T1000 (cell line): Measurements from ENCODE around the gene LARGE1.

Source experiments
- DNase-seq: peaks from one replicate; lab custom pipeline; 2025; ENCODE audit warnings: mixed read lengths; lab: John Stamatoyannopoulos, UW

Gene LARGE1

DNA sequence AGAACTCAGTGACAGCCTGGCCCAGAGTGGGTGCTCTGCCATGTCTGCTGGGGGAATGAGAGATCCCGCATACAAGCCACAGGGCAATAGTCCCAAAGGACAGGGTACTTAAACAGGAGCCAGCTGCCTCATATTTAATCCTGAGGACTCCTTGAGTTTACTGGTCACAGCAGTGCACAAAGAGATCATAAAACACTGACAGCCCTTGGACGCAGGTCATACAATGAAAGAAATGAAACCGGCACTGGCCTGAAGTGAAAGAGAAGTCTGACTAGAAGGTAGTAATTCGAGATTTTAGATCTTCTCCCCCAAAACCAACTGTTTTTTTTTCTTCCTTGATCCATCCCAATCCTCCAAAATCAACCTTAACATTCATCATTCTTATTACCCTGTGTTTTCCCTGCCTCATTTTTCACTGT, 562.3 kb downstream of the LARGE1 start:
- DNase-seq: no peak

DNA sequence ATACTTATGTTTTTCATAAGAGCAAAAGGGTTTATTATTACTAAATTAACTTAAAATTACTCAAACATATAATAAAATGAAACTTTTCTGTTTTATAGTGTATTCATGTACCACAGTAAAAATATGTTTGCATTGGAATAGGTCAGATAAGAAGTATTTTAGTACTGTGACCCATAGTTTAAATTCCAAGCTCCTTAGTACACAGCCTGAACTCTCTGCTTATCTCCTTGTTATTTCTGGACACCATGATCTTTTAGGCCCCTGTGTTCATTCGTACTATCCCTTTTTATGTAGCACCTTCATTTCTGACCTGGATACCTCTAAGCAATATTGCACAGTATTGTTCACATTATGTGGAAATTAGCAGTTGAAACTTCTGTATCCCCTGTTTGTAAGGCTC, 565.3 kb downstream of the LARGE1 start:
- no peak for DNase-seq

DNA sequence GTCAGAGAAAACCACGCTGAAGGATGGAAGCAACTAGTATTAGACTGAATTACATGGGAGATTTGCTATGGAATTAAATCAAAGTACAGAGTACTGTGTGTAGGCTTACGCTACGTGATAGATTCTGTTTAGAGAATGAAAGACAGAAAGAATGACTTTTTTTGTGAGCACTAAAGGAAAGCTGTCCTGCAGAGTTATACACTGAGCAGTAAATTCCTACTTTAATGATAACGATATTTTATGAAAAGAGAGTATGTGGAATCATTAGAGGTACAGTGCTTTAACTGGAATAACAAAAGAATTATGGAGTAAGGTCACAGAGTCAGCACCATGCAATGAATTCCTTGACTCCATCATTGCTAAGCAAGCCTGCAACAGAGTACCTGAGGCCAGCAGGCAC, 566.8 kb downstream of the LARGE1 start:
- no peak for DNase-seq

DNA sequence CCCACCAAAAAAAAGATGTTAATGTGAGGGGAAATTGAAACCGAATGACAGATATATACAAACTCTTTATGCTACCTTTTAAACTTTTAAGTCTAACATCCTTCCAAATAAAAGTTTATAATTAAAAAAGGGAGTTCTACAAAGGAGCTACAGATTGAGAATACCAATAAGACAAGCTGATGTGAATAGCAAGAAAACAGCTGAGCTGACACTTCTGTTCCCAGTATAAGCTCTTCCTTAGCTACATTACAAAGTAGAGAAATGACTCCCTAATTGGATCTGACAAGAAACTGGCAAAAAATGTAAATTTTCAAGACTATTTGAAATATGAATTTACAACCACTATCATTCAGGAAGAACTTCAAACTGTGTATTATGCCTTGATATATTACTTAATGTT, 567.5 kb downstream of the LARGE1 start:
- DNase-seq: no peak

DNA sequence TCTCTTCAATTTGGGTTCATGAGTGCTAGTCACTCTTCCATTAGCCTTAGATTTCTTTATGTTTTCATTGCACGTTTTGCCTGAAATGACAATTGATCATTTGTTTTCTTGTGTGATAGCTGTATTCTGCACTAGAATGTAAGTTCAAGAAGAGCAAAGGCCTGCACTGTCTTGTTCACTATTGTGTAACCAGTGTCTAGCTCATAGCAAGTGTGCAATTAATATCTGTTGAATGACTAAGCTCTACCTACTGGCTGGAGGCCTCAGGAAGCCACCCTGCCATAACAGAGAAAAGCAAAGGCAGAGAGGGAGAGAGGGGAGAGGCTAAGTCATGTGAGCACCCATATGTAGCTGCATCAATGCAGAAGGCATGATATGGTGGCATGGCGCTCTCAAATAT, 569.3 kb downstream of the LARGE1 start:
- no peak for DNase-seq

DNA sequence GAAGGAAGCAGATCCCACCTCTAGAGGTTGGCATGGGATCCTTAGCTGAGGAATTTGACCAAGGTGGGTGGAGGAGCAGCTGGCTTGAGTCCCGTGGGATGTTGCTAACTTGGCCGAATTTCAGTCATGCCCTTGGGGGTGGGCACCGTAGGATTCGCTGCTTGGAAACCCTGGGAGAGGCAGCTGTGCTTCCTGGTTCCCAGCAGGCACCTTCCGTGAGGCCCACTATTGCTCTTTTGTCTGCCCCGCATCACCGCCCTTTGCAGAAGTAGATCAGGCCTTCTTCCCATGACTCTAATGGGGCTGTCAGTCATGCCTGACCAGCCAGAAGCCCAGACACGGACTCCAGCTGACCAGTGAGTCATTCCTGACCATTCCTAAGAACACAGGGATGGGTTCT, 569.8 kb downstream of the LARGE1 start:
- no peak for DNase-seq

DNA sequence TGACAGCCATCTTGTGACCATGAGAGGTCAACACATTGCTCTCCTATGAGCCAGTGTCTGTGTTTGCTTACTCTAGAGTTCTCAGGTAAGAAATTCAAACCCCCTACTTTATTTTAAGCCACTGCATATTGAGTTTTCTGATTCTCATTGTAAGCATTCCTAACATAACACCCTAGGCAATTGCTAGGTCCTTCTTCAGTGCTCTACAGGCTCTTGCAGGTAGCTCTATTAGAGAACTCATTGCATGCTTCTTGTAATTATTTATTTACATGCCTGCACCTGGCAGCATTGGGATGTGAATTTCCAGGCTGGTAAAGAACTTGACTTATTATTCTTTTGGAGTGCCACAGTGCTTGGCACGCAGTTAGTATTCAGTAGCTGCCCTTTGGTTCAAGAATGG, 573.3 kb downstream of the LARGE1 start:
- DNase-seq: no peak

DNA sequence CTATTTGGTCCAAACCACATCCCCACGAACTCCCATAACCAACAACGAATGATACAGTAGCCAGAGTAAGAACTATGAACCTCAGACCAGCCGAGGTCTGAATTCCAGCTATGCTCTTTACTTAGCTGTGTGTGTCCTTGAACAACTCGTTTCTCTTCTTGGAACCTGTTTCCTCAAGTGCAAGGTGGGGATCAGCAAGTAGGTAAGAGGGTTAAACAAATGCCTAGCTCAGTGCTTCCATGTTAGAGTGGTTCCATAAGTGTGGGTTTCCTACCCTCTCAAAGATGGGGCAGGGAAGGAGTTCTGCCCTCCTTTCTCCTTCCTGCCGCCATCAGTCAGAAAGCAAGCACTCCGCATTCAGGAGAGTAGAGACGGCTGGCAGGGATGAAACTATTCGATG, 578.7 kb downstream of the LARGE1 start:
- DNase-seq: no peak

DNA sequence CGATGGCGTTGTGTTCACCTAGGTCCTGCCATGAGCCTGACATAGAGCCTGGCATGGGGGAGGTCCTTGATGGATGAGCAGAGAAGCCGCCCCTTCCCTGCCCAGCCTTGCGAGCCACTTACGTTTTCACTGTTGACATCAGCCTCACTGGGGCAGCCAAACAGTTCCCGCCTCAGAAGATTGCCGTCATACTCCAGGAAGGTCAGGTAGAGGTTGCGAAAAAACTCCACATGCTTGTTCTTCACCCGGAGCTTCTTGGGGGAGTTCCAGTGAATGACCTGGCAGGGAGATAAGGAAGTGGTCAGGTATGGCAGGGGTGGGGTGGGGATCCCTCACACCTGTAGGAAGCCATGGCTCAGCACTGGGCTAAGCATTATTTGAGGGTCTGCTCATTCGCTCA, 582.8 kb downstream of the LARGE1 start:
- no peak for DNase-seq

DNA sequence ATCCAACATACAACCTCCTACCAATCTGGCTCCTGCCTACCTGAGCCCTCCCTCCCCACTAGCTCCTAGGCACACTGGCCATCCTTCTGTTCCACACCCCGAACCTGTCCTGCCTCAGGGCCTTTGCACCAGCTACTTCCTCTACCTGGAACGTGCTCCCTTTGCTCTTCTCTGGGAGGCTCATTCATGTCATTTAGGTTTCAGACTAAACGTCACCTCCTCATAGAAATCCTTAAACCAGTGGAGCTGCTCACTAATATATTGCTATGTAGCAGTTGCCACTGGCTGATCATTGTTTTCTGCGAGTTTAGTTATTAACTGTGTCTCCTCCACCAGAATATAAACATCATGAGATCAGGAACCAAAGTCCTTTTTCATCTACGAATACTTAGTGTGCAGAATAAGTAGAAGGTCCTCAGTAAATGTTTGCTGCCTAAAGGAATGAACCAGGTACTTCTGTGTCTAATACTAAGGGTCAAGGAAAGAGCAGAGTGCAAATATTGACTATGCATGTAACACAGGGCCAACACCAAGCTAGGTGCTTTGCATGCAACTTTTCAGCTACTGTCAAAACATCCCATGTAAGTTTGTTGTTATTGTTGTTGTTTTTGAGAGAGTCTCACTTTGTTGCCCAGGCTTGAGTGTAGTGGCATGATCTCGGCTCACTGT, 584.5 kb downstream of the LARGE1 start:
- no peak for DNase-seq

DNA sequence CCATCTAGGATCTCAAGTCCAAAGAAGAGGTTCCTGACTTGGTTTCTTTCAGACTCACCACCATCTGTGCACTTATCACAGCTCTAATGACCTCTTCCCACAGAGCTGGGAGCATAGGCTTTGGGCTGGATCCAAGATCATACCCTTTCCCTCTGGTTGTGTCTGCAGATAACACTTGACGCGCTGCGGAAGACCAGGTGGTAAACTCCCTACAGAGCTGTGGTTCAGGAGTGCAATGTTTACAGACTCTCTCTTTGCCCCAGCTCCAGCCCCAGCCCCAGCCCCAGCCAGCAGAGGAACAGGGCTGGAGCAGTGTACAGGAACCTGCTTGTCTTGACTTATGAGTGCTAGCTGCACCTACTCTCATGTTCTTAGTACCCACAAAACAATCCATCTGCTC, 587.7 kb downstream of the LARGE1 start:
- DNase-seq: no peak

DNA sequence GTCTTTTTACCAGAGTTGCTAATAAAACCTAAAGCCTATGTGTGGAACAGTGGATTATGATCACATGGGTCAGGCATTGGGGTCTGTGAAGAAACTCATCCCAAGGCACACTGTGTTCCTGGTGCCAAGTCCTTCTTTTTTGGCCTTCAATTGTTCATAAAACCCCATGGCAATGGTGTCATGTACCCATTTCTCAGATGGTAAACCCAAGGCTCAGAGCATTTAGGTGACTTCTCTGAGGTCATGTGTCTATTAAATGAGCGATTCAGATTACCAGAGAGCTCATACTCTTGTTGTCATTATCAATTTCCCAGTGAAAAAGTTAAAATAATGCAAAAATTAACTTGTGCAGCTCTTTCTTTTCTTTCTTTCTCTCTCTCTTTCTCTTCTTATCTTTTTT, 589.3 kb downstream of the LARGE1 start:
- no peak for DNase-seq

DNA sequence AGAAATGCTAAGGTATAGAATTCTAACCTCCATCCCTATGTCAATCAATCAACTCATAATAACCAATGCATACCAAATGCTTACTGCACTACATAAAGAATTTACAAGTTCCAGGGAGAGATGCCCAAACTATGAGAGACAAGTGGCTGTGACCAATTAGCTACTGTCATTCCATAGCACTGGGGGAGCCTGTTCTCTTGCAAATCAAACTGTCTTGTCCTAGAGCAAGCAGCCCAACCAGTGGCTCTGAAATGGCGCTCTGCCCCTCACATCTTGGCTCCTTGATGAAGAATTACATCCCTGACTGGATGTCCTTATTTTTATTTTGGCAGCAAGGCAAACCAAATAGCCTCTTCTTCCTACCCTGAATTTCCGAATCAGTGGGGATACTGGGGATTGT, 589.7 kb downstream of the LARGE1 start:
- DNase-seq: no peak

DNA sequence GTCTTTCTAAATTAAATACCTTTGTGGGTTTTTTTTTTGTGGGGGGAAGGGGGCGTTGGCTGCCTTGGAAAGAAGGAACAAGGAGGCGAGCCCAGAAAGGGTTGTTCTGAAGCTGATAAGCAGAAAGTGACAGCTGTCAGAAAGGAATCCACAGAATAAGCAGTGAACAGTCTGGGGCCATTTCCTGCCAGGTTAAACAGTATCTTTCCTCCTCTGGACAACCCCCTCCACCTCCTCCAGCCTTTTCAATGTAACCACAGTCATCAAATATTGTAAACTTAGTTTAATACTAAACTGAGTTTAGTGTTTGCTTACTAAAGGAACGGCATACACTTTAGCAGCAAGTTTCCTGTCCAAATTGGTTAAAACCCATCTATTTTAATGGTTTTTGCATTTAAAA, 590.9 kb downstream of the LARGE1 start:
- no peak for DNase-seq

DNA sequence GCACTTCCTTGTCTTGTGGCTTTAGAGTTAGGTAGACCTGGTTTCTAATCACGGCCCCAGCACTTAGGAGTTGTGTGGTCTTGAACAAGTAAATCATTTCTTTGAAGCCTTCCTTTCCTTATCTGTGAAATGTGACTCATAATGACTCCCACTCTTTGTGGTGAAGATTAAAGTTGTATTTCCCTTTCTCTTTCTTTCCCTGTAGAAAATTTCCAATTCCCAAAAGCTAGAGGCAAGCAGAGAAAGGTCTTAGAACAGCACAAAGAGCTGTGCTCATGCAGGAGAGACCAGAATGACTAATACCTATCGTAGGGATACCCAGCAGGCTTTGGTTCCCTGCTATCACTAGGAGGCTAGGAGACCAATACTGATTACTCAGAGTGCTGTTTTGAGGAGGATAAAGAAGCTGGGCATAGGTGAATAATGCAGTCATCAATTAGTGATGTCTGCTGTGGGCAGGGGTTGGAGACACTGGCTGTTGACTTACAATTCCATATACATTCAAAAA, 591.4 kb downstream of the LARGE1 start:
- peak; percentile 42 for DNase-seq

DNA sequence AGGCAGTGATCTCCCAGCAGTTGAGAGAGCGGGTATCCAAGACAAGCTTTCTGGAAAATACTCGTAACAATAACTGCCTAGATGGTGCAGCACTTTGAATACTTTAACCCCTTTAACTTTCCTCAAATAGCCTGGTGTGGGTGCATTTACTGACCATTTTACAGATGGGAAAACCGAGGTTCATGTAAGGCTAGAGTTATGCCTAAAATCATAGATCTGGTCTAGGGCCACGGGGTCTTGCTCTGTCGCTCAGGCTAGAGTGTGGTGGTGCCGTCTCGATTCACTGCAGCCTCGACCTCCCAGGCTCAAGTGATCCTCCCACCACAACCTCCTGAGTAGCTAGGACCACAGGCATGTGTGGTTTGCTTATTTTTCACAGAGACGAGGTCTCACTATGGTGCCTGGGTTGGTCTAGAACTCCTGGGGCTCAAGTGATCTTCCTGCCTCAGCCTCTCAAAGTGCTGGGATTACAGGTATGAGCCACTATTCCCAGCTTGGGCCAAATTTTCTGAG, 592.9 kb downstream of the LARGE1 start:
- DNase-seq: no peak

DNA sequence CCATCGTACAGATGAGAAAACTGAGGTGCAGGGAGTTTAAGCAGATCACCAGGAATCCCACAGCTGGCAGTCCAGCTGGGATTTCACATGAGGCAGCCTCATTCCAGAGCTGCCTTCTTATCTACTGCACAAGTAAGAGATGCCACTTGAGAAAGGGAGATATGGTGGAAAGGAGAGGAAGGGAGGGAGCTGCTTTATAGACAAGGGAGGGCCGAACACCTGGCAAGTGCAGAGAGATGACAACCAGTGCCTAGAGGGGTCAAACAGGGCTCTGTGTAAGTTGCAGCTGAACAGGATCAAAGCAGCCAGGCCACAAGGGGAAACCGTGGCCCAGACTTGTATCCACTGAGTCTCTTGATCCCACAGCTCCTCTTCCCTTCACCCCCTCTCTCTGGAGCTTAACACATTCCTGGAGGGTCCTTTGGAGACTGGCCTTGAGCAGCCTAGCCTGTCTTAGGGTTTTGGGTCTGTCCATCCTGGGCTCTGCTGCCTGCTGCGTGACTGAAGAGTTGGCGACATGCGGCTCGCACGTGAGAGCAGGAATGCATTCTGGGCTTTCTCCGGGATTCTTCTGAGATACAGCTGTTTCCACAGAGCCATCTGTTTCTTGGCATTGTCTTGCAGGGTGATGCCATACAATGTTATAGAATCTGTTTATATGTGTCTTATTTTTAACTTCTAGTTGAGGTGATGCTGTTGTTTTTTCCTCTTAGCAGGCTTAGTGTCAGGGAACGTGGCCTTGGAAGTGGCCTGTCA, 593.6 kb downstream of the LARGE1 start:
- no peak for DNase-seq

DNA sequence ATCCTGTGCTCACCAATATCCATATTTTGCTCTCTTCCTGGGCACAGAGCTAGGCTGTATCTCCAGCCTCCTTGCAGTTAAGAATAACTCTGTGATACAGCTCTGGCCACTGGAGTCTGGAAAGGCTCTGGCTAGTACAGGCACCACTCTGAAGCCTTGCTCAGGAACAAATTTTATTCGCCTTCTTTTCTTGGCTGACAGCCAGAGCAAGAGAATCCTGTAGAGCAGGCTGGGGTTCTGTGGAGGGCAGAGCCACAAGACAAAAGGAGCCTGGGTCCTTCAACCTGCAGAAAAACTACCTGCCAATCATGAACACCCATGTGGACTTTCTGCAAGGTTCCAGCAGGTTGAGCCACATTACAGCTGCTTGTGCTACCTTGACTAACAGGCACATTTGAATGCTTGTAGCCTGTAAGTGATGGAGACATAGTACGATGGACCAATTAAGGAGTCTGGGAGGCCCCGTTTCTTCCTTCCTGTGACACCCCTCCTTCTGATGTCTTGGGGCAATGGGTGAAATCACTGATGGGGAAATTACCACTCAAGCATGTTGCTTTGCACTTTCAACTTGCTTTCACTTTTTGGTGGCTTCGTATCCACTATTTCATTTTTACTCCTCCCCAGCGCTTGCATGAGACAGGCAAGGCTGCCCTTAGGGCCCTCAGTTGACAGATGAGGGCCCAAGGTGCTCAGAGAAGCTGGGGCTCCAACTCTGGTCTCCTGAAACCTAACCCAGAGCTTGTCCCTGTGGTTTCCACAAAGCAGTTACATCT, 594.9 kb downstream of the LARGE1 start:
- DNase-seq: no peak

DNA sequence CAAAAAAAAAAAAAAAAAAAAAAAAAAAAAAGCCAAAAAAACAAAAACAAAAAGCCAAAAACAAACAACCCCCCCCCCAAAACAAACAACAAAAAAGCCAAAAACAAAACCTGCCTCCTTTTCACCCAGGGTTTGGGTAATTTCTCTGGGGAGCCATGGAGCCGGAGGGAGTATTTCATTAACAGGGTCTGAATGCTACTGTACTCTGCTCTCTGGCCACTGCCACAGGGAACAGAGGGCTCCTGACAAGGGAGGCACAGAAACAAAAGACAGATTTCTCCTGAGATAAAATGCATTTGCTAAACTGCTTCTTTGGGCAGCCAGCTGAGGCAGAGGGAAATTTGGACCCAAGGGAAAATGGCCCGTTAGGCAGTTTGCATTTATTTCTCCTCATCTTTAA, 596.0 kb downstream of the LARGE1 start:
- no peak for DNase-seq

DNA sequence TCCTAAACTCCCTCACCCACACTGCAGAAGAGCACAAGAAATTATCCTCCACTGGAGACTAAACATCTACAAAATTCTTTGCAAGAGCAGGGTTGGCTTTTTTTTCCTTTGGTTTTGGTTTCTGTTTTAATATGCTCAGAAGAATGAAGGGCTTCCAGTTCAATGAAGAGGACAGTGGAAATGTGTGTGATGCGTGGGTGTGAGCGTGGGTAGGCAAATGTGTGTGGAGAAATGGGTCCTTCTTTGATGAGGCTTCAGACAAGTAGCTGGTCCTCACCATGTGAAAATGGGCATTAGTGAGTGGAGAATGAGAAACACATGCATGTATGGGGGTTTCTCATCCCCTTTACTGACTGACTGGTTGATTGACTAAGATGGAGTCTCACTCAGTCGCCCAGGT, 598.8 kb downstream of the LARGE1 start:
- DNase-seq: no peak

DNA sequence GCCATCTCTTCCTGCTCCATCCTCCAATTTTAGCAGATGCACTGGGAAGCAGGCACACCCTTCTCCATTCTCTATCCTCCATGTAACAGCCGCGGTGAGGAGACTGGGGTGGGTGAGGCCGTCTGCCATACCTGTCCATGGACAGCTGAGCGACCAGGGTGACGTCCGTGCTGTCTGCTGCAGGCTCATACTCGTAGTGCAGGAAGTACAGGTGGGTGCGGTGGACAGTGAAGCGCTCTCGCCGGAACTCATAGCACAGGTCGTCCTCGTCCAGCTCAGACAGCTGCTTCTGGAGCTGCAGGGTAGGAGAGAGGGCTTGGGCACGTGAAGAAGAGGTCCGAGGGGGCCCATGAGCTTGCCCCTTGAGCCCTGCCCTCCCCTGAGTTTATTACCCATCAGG, 604.3 kb downstream of the LARGE1 start:
- no peak for DNase-seq

DNA sequence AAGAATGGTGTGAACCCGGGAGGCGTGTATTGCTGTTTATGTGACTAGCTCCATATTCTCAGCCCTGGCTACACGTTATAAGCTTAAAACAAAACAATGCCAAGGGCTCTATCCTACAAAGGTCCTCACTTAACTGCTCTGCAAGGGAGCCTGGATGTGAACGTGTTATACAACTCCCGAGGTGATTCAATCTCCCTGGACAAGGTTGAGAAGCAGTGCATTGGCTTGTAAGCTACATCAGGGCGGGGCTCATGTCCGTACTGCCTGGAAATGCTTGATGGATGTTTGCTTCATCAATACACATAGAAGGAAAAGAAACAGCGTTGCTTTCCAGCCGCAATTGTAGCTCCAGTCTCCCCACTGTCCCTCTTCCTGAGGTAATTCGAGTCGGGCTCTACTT, 605.2 kb downstream of the LARGE1 start:
- no peak for DNase-seq

DNA sequence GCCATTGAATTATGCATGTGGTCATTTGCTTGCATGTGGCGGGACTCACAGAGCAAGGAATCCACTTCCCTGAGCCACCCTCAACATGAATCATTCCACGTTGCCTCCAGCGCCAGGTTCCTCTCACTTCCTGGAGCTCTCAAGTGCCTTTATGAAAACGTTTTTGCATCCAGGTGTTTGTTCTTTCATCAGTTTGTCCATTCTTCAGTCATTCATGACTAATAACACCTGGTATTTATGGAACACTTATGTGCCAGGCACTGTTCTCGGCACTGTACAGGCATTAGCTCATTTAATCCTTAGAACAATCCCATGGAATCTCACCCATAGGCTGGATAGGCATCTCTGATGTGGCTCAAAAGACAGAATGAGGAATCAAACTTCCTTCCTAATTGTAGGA, 606.0 kb downstream of the LARGE1 start:
- no peak for DNase-seq
